Activated T-cell treated with anti-CD3 and anti-CD28 coated beads for 24 hours (primary cell): ENCODE measurements around the gene RAD51B.

Source experiments
- DNase-seq: peaks from one replicate; pipeline ENCODE4 v3.0.0-alpha.2; 2020; ENCODE audit warnings: low read depth

RAD51B gene

GRCh38 chr14:68526512-68527091 is 707.0 kb downstream of the RAD51B start:
- DNase-seq = no peak

- DNase-seq = no peak
These were observed 707.8 kb downstream of the RAD51B start for GRCh38 chr14:68527329-68527851.

- DNase-seq = no peak
These were observed 708.6 kb downstream of the RAD51B start for GRCh38 chr14:68528040-68528687.

- no peak for DNase-seq
These were observed 710.9 kb downstream of the RAD51B start for GRCh38 chr14:68530443-68530842.

GRCh38 chr14:68532496-68532895 is 712.9 kb downstream of the RAD51B start:
- no peak for DNase-seq

- no peak for DNase-seq
These were observed 714.7 kb downstream of the RAD51B start for GRCh38 chr14:68534276-68534675.

- DNase-seq = no peak
These were observed 715.9 kb downstream of the RAD51B start for GRCh38 chr14:68535404-68536017.

- DNase-seq = no peak
These were observed 716.4 kb downstream of the RAD51B start for GRCh38 chr14:68536018-68536410.

- no peak for DNase-seq
These were observed 719.1 kb downstream of the RAD51B start for GRCh38 chr14:68538639-68539038.

- no peak for DNase-seq
These were observed 719.7 kb downstream of the RAD51B start for GRCh38 chr14:68539241-68539737.

GRCh38 chr14:68539789-68540188 is 720.2 kb downstream of the RAD51B start:
- DNase-seq = no peak

- DNase-seq = no peak
These were observed 721.8 kb downstream of the RAD51B start for GRCh38 chr14:68541178-68541896.

- DNase-seq = no peak
These were observed 722.8 kb downstream of the RAD51B start for GRCh38 chr14:68542346-68542745.

GRCh38 chr14:68543516-68543915 is 723.9 kb downstream of the RAD51B start:
- no peak for DNase-seq

GRCh38 chr14:68544081-68544892 is 724.7 kb downstream of the RAD51B start:
- no peak for DNase-seq

- no peak for DNase-seq
These were observed 727.3 kb downstream of the RAD51B start for GRCh38 chr14:68546839-68547238.

- no peak for DNase-seq
These were observed 728.0 kb downstream of the RAD51B start for GRCh38 chr14:68547305-68548193.

GRCh38 chr14:68548194-68549076 is 728.9 kb downstream of the RAD51B start:
- DNase-seq = no peak

- DNase-seq = no peak
These were observed 730.7 kb downstream of the RAD51B start for GRCh38 chr14:68550338-68550715.
